DMS114 treated with DMSO at 0.1 percent for 48 hours (cell line): ENCODE results near the gene SLC17A7.
"Not testable (repeated sequence)": the region's sequence is repeated elsewhere in the genome, so short reads cannot be mapped to it uniquely, and the experiment has no call there.

Source experiments
- DNase-seq: peaks from one replicate; lab custom pipeline; 2025; ENCODE audit not compliant: unreplicated experiment; lab: John Stamatoyannopoulos, UW

SLC17A7 gene

DNA sequence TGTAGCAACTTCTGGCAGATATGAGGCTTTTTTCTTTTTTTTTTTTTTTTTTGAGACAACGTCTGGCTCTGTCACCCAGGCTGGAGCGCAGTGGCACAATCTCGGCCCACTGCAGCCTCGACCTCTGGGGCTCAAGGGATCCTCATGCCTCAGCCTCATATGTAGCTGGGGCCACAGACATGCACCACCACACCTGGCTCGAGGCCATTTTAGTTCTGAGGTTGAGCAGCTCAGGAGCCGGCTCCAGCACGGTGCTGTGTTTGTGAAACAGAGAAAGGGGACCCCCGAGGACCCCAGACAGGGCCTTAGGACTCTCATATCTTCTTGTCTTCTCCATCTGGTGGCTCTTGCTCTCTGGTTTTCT is 29.3 kb upstream of the SLC17A7 start:
- no peak for DNase-seq

DNA sequence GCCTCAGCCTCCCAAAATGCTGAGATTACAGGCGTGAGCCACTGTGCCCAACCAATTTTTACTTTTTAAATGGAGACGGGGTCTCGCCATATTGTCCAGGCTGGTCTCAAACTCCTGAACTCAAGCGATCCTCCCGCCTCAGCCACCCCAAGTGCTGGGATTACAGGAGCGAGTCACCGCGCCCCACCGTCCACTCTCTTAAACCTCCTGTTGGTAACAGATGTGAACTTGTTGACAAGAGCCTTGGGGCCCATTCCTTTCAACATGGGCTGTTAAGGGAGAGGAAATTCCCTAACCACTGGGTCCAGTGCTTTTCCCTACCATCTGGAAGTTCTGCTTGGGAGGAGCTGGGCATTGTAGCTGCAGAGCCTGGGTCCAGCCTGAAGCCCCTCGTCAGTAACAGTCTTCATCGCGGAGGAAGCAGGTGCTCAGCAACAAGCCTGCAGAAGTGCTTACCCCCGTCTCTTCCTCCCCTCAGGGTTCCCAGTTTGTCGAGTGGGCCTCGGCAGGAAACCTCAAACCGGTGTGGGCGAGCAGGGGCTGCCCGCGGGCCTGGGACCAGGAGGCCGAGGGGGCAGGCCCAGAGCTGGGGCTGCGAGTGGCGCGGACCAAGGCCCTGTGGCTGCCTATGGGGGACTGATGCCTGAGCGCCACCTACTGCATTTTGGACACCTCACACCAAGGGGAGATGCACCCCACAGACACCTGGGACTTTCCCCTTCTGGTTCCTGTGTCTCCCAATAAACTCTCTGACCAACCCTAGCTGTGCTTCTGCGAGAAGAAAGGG is 28.7 kb upstream of the SLC17A7 start:
- DNase-seq = no peak

DNA sequence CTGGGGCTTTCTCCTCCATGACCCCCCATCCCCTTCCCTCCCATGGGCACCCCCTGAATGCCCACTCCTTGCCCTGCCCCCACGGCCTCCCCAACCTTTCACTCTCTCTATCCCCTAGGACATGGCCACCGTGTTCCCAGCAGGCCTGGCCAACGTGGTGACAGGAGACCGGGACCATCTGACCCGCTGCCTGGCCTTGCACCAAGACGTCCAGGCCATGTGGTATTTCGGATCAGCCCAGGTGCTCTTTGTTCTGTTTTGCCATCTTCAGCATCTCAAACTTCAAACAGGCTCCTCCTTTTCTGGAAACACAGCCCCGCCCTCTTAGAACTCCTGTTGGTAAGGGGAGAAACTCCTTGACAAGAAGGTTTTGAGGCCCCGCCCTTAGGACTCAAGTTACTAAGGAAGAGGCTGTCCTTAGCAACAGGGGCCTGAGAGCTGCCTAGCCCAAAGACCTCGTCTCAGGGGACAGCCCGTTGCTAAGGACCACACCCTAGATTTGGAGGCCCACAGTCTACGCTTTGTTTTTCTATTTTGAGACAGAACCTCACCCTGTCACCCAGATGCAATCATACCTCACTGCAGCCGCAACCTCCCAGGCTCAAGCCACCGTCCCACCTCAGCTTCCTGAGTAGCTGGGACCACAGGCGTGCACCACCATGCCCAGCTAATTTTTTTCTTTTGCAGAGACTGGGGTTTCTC is 27.6 kb upstream of the SLC17A7 start:
- no peak for DNase-seq

DNA sequence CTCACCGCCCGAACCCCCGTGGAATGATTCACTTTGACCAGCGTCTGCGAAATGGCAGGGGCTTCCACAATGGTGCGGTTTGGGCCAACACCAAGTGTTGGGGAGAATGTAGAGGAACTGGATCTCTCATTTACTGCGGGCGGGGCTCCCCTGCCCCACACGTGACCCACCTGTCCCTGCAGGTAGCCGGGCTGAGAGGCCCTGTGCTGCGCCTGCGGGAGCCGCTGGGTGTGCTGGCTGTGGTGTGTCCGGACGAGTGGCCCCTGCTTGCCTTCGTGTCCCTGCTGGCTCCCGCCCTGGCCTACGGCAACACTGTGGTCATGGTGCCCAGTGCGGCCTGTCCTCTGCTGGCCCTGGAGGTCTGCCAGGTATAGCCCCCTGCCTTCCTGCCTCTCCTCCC is 26.9 kb upstream of the SLC17A7 start:
- DNase-seq = no peak

DNA sequence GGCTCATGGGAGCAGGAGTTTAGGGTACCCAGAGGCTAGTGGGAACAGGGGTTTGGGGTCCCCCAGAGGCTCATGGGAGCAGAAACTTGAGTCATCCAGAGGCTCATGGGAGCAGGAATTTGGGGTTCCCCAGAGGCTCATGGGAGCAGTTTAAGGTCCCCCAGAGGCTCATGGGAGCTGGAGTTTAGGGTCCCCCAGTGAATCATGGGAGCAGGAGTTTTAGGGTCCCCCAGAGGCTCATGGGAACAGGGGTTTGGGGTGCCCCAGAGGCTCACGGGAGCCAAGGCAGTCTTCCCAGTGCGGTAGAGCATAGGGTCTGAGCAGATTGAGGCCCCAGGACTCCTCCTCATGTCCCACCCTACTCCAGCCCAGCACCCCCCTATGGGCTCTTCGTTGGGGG is 24.0 kb upstream of the SLC17A7 start:
- no peak for DNase-seq

DNA sequence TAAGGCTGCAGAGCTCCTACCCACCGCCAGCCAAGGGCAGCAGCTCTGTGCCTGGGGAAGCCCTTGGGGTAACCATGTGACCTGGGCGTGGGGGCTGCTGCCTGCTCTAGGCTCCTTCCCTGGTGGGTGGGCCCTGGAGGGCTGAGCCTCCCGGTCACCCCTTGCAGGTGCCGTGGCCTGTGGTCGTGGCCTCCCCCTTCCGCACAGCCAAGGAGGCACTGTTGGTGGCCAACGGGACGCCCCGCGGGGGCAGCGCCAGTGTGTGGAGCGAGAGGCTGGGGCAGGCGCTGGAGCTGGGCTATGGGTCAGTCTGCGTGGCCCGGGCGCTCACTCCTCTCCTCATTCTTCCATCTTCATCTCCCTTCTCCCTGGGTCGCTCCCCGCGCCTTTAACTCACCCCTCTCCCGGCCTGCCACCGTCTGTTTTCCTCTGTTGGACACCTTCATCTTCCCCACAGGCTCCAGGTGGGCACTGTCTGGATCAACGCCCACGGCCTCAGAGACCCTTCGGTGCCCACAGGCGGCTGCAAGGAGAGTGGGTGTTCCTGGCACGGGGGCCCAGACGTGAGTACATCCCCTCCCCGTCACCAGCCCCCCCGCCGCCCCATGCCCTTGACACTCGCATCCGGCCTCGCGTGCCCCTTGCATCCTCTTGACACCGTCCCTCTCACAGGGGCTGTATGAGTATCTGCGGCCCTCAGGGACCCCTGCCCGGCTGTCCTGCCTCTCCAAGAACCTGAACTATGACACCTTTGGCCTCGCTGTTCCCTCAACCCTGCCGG is 22.8 kb upstream of the SLC17A7 start:
- no peak for DNase-seq

DNA sequence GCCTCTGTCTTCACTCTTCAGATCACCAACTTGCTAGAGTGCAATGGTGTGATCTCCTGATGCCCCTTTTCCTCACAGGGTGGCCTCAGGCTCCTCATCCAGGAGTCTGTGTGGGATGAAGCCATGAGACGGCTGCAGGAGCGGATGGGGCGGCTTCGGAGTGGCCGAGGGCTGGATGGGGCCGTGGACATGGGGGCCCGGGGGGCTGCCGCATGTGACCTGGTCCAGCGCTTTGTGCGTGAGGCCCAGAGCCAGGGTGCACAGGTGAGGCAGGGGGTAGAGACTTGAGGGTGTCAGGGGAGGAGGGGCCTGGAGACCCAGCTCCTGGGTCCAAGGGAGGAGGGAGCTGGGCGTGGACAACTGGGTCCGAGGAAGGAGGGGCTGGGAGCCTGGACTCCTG is 21.2 kb upstream of the SLC17A7 start:
- DNase-seq = no peak

DNA sequence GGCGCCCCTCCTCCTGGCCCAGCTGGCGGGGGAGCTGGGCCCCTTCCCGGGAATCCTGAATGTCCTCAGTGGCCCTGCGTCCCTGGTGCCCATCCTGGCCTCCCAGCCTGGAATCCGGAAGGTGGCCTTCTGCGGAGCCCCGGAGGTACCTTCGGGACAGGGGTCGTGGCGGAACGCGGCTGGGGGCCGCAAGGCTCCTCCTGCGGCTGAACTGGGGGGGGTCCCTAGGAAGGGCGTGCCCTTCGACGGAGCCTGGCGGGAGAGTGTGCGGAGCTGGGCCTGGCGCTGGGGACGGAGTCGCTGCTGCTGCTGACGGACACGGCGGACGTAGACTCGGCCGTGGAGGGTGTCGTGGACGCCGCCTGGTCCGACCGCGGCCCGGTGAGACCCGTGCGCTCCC is 20.3 kb upstream of the SLC17A7 start:
- DNase-seq = no peak

DNA sequence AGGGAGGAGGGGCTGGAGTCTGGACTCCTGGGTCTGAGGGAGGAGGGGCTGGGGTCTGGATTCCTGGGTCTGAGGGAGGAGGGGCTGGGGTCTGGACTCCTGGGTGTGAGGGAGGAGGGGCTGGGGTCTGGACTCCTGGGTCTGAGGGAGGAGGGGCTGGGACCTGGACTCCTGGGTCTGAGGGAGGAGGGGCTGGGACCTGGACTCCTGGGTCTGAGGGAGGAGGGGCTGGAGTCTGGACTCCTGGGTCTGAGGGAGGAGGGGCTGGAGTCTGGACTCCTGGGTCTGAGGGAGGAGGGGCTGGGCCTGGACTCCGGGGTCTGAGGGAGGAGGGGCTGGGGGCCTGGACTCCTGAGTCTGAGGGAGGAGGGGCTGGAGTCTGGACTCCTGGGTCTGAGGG is 19.8 kb upstream of the SLC17A7 start:
- not testable (repeated sequence) for DNase-seq

DNA sequence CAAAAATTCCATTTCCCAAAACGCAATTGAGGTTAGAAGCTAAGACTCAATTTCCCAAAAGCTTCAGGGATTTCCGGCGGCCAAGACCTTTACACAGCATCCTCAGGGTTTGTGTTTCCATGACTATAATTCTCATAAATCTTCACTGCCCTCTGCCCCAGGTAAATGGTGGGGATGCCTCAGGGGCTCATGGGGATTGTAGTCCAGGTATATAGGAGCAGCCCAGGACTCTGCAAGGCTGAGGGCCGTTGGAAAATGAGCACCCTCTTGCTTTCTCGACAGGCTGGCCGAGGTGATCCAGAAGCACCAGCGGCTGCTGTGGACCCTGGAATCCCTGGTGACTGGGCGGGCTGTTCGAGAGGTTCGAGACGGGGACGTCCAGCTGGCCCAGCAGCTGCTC is 18.1 kb upstream of the SLC17A7 start:
- DNase-seq = no peak

DNA sequence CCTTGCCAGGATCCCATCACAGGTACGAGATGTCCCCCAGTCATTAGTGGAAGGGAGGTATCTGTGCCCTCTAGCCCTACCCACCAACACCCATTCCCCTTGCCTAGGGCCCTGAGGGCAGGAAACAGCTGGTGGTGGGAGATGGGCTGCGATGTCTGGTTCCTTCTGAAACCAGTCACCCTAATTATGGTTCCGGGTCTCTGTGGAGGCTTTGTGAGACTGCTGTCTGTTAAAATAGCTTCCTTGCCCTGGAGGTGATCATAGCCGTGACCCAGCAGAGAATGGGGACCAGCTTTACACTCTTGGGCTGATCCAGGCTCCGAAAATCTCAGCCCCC is 17.2 kb upstream of the SLC17A7 start:
- DNase-seq = no peak

DNA sequence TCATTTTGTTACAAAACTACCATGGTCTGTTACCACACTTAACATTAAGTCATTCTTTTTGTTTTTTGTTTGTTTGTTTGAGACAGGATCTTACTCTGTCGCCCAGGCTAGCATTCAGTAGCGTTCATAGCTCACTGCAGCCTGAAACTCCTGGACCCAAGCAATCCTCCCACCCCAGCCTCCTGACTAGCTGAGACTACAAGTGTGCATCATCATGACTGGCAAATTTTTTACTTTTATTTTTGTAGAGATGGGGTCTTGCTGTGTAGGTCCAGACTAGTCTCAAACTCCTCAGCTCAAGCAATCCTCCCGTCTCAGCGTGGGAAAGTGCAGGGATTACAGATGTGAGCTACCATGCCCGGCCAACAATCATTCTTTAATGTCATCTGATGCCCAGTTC is 15.0 kb upstream of the SLC17A7 start:
- no peak for DNase-seq

DNA sequence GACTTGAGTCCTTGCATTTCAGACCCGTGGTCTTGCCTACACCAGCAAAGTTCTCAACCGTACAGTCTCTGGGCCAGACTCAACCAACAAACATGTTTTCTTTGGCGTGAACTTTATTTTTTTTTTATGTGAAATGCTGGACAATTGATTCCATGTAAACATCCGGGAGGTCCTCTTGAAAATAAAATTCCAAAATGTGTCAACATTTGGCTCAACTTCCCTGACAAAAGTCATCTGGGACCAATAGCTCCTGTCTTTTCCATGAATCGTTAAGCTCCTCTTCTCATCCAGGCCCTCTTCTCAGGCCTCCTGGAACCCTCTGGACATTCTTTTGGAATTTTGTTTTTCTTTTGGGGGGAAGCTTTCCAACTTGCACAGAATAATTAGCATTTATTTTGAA is 14.4 kb upstream of the SLC17A7 start:
- DNase-seq = no peak

DNA sequence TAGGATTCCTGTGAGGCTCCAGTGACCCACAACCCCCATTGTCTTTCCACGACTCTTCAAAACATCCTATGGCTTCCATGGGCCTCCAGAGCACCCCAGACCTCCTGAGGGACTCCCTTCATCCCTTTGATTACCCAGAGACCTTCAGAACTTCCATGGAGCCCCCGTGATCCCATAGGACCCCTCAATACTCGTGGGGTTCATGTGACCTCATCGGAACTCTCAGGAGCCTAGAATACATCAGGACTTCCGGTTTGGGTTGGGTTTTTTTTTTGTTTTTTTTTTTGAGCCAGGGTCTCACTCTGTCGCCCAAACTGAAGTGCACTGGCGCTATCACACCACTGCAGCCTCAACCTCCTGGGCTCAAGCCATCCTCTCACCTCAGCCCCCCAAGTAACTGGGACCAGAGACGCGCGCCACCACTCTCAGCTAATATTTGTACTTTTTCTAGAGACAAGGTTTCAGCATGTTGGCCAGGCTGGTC is 12.5 kb upstream of the SLC17A7 start:
- no peak for DNase-seq

DNA sequence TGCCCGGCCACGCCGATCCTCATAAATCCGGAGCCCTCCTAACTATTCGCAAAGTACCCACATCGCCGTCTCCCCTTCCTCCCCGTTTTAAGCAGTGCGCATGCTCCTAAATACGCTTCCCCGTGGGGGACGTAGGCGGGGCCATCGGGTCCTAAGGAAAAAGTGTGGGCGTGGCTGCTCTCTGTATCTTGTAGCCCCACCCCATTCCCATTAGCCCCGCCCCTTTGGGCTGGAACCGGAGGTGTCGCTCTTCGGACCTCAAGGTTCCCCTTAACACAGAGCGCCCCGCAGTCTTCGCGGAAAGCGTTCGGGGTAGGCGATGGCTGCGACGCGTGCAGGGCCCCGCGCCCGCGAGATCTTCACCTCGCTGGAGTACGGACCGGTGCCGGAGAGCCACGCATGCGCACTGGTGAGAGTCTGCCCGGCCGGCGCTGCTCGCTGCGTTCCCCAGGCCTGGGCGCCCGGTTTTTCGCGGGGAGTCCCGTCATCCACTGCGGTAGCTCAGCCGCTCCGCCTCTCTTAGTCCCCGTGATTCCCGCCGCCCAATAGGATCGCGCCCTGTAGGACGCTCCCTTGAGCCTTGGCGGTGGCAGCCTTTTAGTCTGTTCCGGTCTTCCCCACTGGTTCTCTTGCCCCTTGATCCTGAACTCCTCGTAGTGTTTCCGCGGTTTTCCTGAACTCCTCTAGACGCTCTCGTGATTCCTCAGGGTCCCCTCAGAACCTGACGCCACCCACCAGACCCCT is 11.9 kb upstream of the SLC17A7 start, which contains the start of gene ALDH16A1:
Gene ALDH16A1 (plus strand): TSS at position 213 of the 744 bp plus-strand sequence. CDS start 107 bp downstream, at position 320.
- peak; percentile 86 for DNase-seq

DNA sequence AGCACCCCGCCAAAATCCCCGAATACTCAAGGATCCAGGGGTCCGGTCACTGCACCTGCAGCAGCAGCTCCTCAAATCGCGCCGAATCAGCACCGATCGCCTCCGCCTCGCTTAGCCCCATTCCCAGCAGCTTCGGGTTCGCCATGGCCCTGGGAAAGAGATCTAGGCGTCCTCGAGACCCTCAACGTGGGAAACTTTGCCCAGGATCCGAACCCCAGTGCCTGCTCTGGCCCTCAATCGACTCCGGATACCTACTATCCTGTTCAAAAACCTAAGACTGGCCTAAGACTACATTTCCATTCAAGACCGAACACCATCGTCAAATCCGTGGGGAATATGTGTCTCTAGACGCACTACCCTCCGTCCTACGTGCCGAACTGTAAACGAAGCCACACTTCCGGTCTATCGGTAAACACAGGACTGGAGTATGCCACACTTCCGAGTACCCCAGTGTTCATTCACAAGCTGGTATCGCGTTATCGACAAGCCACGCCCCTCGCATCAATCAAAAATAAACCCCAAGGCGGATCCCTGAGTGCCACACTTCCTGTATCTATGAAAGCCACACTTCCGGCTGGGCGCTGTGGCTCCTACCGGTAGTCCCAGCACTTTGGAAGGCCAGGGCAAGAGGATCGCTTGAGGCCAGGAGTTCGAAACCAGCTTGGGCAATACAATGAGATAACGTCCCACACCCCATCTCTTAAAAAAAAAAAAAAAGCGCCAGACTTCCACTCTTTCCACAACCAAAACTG is 10.3 kb upstream of the SLC17A7 start, which contains the start of gene PIH1D1:
Gene PIH1D1 (minus strand): TSS at position 385 of the 752 bp plus-strand sequence. CDS start 240 bp downstream, at position 145.
- DNase-seq = peak; percentile 95

DNA sequence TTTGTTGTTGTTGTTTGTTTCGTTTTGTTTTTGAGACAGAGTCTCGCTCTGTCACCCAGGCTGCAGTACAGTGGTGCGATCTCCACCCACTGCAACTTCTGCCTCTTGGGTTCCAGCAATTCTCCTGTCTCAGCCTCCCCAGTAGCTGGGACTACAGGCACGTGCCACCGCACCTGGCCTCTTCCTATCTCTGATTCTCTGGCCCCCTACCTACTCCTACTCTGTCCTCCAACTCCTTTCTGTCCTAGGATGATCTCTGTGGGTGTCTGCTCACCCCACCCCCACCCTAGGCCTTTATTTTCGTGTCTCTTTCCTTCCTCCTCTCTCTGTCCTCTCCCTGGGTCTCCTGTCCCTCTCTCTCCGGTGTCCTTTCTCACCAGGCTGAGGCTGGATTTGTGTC is 9.1 kb upstream of the SLC17A7 start:
- no peak for DNase-seq

DNA sequence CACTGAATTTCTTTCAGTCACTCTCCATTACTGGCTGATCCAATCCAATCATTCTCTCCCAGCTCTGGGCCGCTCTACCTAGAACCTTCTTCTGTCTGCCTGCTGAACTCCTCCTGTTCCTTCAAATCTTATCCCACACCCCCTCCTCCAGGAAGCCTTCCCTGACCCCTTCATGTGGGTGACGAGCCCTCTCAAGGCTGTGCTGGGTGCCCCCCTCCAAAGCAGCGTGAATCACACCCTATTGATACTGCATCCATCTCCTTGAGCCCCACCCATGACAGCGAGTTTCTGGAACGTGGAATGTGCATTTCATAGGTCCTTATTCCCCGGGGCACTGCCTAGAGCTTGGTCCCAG is 7.1 kb upstream of the SLC17A7 start:
- no peak for DNase-seq

DNA sequence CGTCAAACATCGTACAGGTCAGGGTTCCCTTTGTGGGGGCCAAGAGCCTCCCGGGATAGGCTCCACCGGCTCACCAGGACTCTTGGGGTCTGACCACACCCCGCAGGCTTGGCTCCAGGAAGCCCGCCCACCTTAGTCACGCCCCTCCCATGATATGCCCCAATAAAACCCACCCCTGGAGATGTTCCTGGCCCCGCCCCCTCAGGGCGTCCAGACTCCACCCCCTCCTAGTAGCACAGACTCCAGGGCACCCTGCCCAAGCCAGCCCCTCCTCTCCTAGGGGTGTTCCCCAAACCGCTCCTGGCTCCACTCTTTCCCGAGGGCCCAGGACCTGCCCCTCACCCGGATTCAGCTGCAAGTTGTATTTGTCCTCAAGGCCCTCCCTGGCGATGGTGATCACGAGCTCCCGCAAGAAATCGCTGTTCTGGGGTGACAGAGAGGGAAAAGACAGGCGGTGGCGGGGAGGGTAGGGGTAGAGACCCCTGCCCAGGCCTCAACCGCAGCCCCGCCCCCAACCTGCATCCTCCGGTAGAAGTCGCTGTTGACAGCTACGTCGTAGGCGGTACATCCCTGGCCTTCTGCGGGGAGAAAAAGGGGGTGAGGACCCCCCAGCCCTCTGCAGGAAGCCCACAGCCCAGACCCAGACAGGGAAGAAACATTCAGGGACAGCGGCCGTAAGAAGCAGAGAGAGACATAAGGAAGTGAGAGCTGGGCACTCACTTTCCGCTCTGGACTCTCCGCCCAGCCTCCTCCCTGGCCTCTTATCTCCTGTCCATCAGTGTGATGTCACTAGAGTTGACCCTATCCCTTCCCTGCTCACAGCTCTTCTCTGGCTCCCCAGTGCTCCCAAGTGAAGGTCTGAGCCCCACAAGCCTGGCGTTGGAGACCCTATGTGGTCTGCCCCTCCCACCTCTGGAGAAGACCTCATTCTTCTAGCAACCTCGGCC is 6.4 kb upstream of the SLC17A7 start:
- peak; percentile 18 for DNase-seq
